ENCODE measurements around the gene ATP11C. TPM values are rescaled to one million over a fixed set of nuclear protein-coding genes. Genes with fewer than 3 reads are reported as not detected.
A peak's percentile ranks its signal among the peaks of the same experiment; 100 is the strongest.

The ATP11C gene
- 10 to 100 TPM in 1 of 2 donors, 1 to 10 TPM in 1; 9.1 to 15.3 TPM for total RNA-seq

GRCh38 chrX:139932901-139933796 is at the start of gene ATP11C:
Gene ATP11C (minus strand): TSS chrX:139933053. CDS start chrX:139932042, 1,011 bp downstream.
- peak; percentile 85 for DNase-seq
- TF ChIP-seq, protein P1, sequence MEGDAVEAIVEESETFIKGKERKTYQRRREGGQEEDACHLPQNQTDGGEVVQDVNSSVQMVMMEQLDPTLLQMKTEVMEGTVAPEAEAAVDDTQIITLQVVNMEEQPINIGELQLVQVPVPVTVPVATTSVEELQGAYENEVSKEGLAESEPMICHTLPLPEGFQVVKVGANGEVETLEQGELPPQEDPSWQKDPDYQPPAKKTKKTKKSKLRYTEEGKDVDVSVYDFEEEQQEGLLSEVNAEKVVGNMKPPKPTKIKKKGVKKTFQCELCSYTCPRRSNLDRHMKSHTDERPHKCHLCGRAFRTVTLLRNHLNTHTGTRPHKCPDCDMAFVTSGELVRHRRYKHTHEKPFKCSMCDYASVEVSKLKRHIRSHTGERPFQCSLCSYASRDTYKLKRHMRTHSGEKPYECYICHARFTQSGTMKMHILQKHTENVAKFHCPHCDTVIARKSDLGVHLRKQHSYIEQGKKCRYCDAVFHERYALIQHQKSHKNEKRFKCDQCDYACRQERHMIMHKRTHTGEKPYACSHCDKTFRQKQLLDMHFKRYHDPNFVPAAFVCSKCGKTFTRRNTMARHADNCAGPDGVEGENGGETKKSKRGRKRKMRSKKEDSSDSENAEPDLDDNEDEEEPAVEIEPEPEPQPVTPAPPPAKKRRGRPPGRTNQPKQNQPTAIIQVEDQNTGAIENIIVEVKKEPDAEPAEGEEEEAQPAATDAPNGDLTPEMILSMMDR (IDR thresholded peaks at IDR 0.05) = no peak
- Histone ChIP-seq H3K36me3 (no peaks in the 10 kb centered on the region), H3K4me3 (peak within 1 kb of the TSS; percentile 61), H3K9me3 (no peaks in the 10 kb centered on the region), H3K9ac (ENCODE audit: low read depth in 2 of 2, low read length in 2 of 2) (peak within 1 kb of the TSS; percentile 78 to 94), H3K27ac (peak within 1 kb of the TSS; percentile 98), H3K27me3 (no peaks in the 10 kb centered on the region), H3K4me1 (no peaks in the 10 kb centered on the region)
- intact Hi-C loops (cut with DNase I) = loop anchor here (10.0 kb wide), 1 partner anchor 98 kb away; no protein-coding TSS in a partner anchor

DNA sequence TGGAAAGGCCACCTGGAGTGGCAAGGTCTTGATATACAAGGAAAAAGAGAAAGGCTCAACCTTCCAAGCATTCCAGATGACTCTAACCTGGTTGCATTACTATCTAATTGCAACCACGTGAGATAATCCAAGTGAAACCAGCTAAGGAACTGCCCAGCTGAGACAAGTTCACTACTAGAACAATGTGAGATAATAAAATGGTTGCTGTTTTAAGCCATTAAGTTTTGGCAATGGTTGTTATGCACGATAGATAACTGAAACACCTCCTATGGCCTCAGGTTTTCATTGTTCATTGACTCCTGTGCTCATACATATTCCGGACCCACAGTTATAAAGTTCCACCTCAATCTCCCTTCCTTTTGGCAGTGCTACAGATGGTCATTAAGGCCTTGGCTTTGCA is 41.6 kb upstream of the ATP11C start:
- Histone ChIP-seq H3K4me3 (no peak overlapping the region), H3K27ac (no peak overlapping the region), H3K9ac (ENCODE audit: low read depth in 2 of 2, low read length in 2 of 2) (no peak overlapping the region), H3K27me3 (no peaks in the 10 kb centered on the region), H3K9me3 (no peaks in the 10 kb centered on the region), H3K4me1 (no peaks in the 10 kb centered on the region), H3K36me3 (no peaks in the 10 kb centered on the region)
- TF ChIP-seq, protein P1 (IDR thresholded peaks at IDR 0.05) = no peak
- DNase-seq = no peak
- intact Hi-C loops (cut with DNase I) = no loop called here

- H3K27me3 ChIP-seq = no peaks in the 10 kb centered on the region
- DNase-seq = no peak
- H3K9ac ChIP-seq (ENCODE audit: low read depth in 2 of 2, low read length in 2 of 2) = no peak overlapping the region
- TF ChIP-seq, protein P1 (IDR thresholded peaks at IDR 0.05) = no peak
- no peaks in the 10 kb centered on the region for H3K36me3 ChIP-seq
- H3K9me3 ChIP-seq = no peaks in the 10 kb centered on the region
- no peak overlapping the region for H3K27ac ChIP-seq
- no peaks in the 10 kb centered on the region for H3K4me1 ChIP-seq
- intact Hi-C loops (cut with DNase I) = no loop called here
- H3K4me3 ChIP-seq = no peak overlapping the region
These were observed 40.1 kb upstream of the ATP11C start for GRCh38 chrX:139972629-139973624.

- TF ChIP-seq, protein P1 (IDR thresholded peaks at IDR 0.05) = no peak
- Histone ChIP-seq H3K27ac (no peak overlapping the region), H3K9me3 (no peaks in the 10 kb centered on the region)
These were observed 39.3 kb upstream of the ATP11C start for GRCh38 chrX:139972113-139972512.

DNA sequence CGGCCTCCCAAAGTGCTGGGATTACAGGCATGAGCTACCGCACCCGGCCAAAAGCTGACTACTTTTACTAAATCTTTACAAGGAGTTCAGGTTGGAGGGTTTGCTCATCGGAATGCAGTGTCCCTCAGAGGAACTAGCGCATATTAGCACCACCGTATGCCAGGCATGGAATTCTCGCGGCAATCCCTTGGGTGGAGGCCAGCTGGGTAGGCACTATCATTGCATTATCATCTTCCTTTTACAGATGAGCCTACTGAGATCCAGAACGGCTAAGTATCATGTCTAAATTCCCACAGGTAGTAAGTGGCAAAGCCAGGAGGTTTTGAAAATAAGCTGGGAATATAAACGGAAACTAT is 38.5 kb upstream of the ATP11C start:
- intact Hi-C loops (cut with DNase I) = no loop called here
- Histone ChIP-seq H3K27ac (no peak overlapping the region), H3K9me3 (no peaks in the 10 kb centered on the region), H3K4me1 (no peaks in the 10 kb centered on the region), H3K27me3 (no peaks in the 10 kb centered on the region), H3K4me3 (no peak overlapping the region), H3K9ac (ENCODE audit: low read depth in 2 of 2, low read length in 2 of 2) (no peak overlapping the region), H3K36me3 (no peaks in the 10 kb centered on the region)
- TF ChIP-seq, protein P1 (IDR thresholded peaks at IDR 0.05) = no peak
- no peak for DNase-seq

More at GRCh38 chrX:139972113-139972512, 39.3 kb upstream of the ATP11C start:
- DNase-seq = no peak
- H3K4me1 ChIP-seq = no peaks in the 10 kb centered on the region
- H3K27me3 ChIP-seq = no peaks in the 10 kb centered on the region
- intact Hi-C loops (cut with DNase I) = no loop called here
- no peak overlapping the region for H3K9ac ChIP-seq (ENCODE audit: low read depth in 2 of 2, low read length in 2 of 2)
- H3K4me3 ChIP-seq = no peak overlapping the region
- no peaks in the 10 kb centered on the region for H3K36me3 ChIP-seq

Data from colonic mucosa (tissue), 4 donors.